H1 (cell line): ENCODE data around the gene KIT. TPM values are rescaled to one million over a fixed set of nuclear protein-coding genes. Genes with fewer than 3 reads are reported as not detected.

ENCODE experiments used
- BRCA1 ChIP-seq: IDR thresholded peaks from 2 replicates; pipeline ENCODE4 v1.6.1; 2012; ENCODE audit warnings: low read depth, low read length, improper control_type of control experiment
- CEBPB ChIP-seq: IDR thresholded peaks from 2 replicates; pipeline ENCODE4 v1.6.1; 2012; ENCODE audit warnings: low read depth, low read length
- CHD2 ChIP-seq: IDR thresholded peaks from 2 replicates; pipeline ENCODE4 v1.6.1; 2012; ENCODE audit warnings: low read length, improper control_type of control experiment
- HDAC6 ChIP-seq: IDR thresholded peaks from one replicate; pipeline ENCODE4 v1.7.1; 2012; ENCODE audit warnings: low read depth, mild to moderate bottlenecking, inconsistent platforms, low read length, moderate library complexity
- TAF7 ChIP-seq: optimal IDR thresholded peaks from 2 replicates; pipeline ENCODE3; 2011; ENCODE audit warnings: low read depth, mild to moderate bottlenecking, inconsistent platforms, low read length, moderate library complexity, borderline replicate concordance
- TBP ChIP-seq: IDR thresholded peaks from 2 replicates; pipeline ENCODE4 v1.6.1; 2011; ENCODE audit warnings: low read depth, low read length, improper control_type of control experiment
- polyA plus RNA-seq, 7 experiments: library from polyadenylated mRNA; depleted of rRNA in 3 of 7; stranded (reverse) in 5 of 7; unstranded in 2 of 7; fragments of >200 nt in 5 of 7; fragments of 200-250 nt in 2 of 7; gene quantifications; 1 replicate in 5 of 7; 2 replicates in 1 of 7; 4 replicates in 1 of 7; pipeline versions ENCODE4 v1.2.1 to v1.2.3, GENCODE V29; 2011 to 2013; ENCODE audit warnings: missing spikeins in 2 of 7, mixed read lengths in 2 of 7
- total RNA-seq: library from RNA; stranded (reverse); fragmentation: NEBNext Ultra II Directional; extraction: Animal tissue kit (Norgen Biotek cat#: 25700); gene quantifications from 2 replicates; pipeline ENCODE4 v1.2.1, GENCODE V29; 2021

Gene KIT
- total and polyA plus RNA-seq, 2 of the 8 experiments (the other 6 are each of a cell fraction or from before 2014, with no cell fraction given): 14.4 to 24.8 TPM

- TF ChIP-seq CEBPB (no peak), BRCA1 (no peak), TAF7 (no peak), CHD2 (no peak), HDAC6 (no peak), TBP (no peak)
These were observed 69.2 kb downstream of the KIT start (continued) for GRCh38 chr4:54726907-54727306.
